ENCODE measurements around the gene SERGEF. TPM values are rescaled to one million over a fixed set of nuclear protein-coding genes. Genes with fewer than 3 reads are reported as not detected.

The SERGEF gene
- total and polyA plus RNA-seq, 7 donors, result 11.1 to 33.1 (median 26.0) TPM

- Histone ChIP-seq H3K36me3 (ENCODE audit: insufficient read depth in 1 of 2, low read depth in 1 of 2) (no peaks in the 10 kb centered on the region), H3K9me3 (no peaks in the 10 kb centered on the region), H3K4me3 (no peak overlapping the region), H3K27ac (peak overlapping the region; percentile 47), H3K4me1 (peaks cover 36% of the 10 kb centered on the region), H3K27me3 (ENCODE audit: insufficient read depth in 3 of 3, low read length in 2 of 3) (no peaks in the 10 kb centered on the region)
- WGBS, 3 donors, result 34 to 46% (median 37%) methylated on average over 7 of the region's 7 CpGs
- peak; percentile 84 to 91 (median 90) for ATAC-seq
- DNase-seq, result peak; percentile 29 to 67
- TF ChIP-seq CTCF (IDR thresholded peaks at IDR 0.05), result peak; percentile 56
- intact Hi-C loops (cut with DNase I), result loop anchor here (2.0 to 5.0 kb wide), 3 partner anchors 86 to 130 kb away; no protein-coding TSS in a partner anchor
Observed at GRCh38 chr11:17846852-17847453, 165.9 kb downstream of the SERGEF start.

GRCh38 chr11:17845431-17845881 lies 167.4 kb downstream of the SERGEF start:
- Histone ChIP-seq H3K27me3 (ENCODE audit: insufficient read depth in 3 of 3, low read length in 2 of 3) (no peaks in the 10 kb centered on the region), H3K27ac (peak overlapping the region; percentile 20), H3K36me3 (ENCODE audit: insufficient read depth in 1 of 2, low read depth in 1 of 2) (no peaks in the 10 kb centered on the region), H3K4me1 (peaks cover 34% of the 10 kb centered on the region), H3K9me3 (no peaks in the 10 kb centered on the region), H3K4me3 (no peak overlapping the region)
- intact Hi-C loops (cut with DNase I), result loop anchor here in 1 of 2 donors (5.0 kb wide), 1 partner anchor 132 kb away; no protein-coding TSS in a partner anchor
- no peak for TF ChIP-seq CTCF (IDR thresholded peaks at IDR 0.05)
- DNase-seq, result no peak
- ATAC-seq, result peak in 2 of 4 donors; percentile 34 to 40

- H3K27ac ChIP-seq, result peak overlapping the region; percentile 89
- peak; percentile 73 to 86 (median 78) for ATAC-seq
- no peaks in the 10 kb centered on the region for H3K9me3 ChIP-seq
- H3K36me3 ChIP-seq (ENCODE audit: insufficient read depth in 1 of 2, low read depth in 1 of 2), result no peaks in the 10 kb centered on the region
- 43 to 67% (median 46%) methylated on average over 4 of the region's 4 CpGs for WGBS, 3 donors
- no peak overlapping the region for H3K4me3 ChIP-seq
- DNase-seq, result peak; percentile 41 to 79
- no peak for TF ChIP-seq CTCF (IDR thresholded peaks at IDR 0.05)
- peaks cover 37% of the 10 kb centered on the region for H3K4me1 ChIP-seq
- H3K27me3 ChIP-seq (ENCODE audit: insufficient read depth in 3 of 3, low read length in 2 of 3), result no peaks in the 10 kb centered on the region
- intact Hi-C loops (cut with DNase I), result loop anchor here in 1 of 2 donors (5.0 kb wide), 1 partner anchor 1392 kb away; no protein-coding TSS in a partner anchor
Observed at GRCh38 chr11:17840101-17840548, 172.7 kb downstream of the SERGEF start.

- intact Hi-C loops (cut with DNase I), result loop anchor here (5.0 kb wide), 1 partner anchor 42 kb away; no protein-coding TSS in a partner anchor
- no peak for TF ChIP-seq CTCF (IDR thresholded peaks at IDR 0.05)
- Histone ChIP-seq H3K27ac (peak overlapping the region; percentile 89), H3K27me3 (ENCODE audit: insufficient read depth in 3 of 3, low read length in 2 of 3) (no peaks in the 10 kb centered on the region), H3K4me3 (no peak overlapping the region), H3K9me3 (no peaks in the 10 kb centered on the region), H3K36me3 (ENCODE audit: insufficient read depth in 1 of 2, low read depth in 1 of 2) (no peaks in the 10 kb centered on the region), H3K4me1 (peaks cover 37% of the 10 kb centered on the region)
- 17 to 49% (median 43%) methylated on average over 5 of the region's 5 CpGs for WGBS, 3 donors
- ATAC-seq (peak; percentile 88 to 96 (median 94)), DNase-seq (peak; percentile 53 to 86)
Observed at GRCh38 chr11:17839450-17839849, 173.4 kb downstream of the SERGEF start.
